Right atrium auricular region (tissue), 2 donors: ENCODE results near the gene TMCO1. TPM values are rescaled to one million over a fixed set of nuclear protein-coding genes. Genes with fewer than 3 reads are reported as not detected.
"Not testable (repeated sequence)": the region's sequence is repeated elsewhere in the genome, so short reads cannot be mapped to it uniquely, and the experiment has no call there.

Experiments used
- DNase-seq: peaks from one replicate; pipeline ENCODE4 v3.0.0-alpha.2; 2019; ENCODE audit warnings: low spot score
- H3K27ac ChIP-seq, 2 donors: fragments of 200-600 bp; sonication (generic); 1 replicate in 1 of 2; 2 replicates in 1 of 2; pipeline ENCODE4 v1.5.1; 2016 to 2019
- H3K27me3 ChIP-seq, 2 donors: fragments of 200-600 bp; sonication (generic); one replicate each; pipeline versions ENCODE4 v1.5.1 to v1.6.0; 2017 to 2019
- H3K36me3 ChIP-seq: fragments of 200-600 bp; sonication (generic); one replicate; pipeline ENCODE4 v1.5.1; 2016
- H3K4me1 ChIP-seq, 2 donors: fragments of 200-600 bp; sonication (generic); one replicate each; pipeline versions ENCODE4 v1.5.1 to v1.6.0; 2017 to 2019
- H3K4me3 ChIP-seq, 2 donors: fragments of 200-600 bp; sonication (generic); 1 replicate in 1 of 2; 2 replicates in 1 of 2; pipeline ENCODE4 v1.5.1; 2017 to 2019; ENCODE audit warnings: mild to moderate bottlenecking in 1 of 2, moderate library complexity in 1 of 2
- H3K9me3 ChIP-seq, 2 donors: fragments of 200-600 bp; sonication (generic); one replicate each; pipeline ENCODE4 v1.5.1; 2019
- total RNA-seq, 2 donors: library from RNA; depleted of rRNA; stranded (reverse); fragments of >200 nt; gene quantifications; one replicate each; pipeline ENCODE4 v1.1.0, GENCODE V29; 2016
- TF ChIP-seq, protein P1 (sequence below), 2 donors: fragments of 200-600 bp; sonication (generic); IDR thresholded peaks; one replicate each; pipeline ENCODE4 v1.5.1; 2019; ENCODE audit warnings: antibody characterized with exemption in 2 of 2

The TMCO1 gene
- total RNA-seq, 2 donors from 2014 or later: 48.0 to 54.3 TPM

DNA sequence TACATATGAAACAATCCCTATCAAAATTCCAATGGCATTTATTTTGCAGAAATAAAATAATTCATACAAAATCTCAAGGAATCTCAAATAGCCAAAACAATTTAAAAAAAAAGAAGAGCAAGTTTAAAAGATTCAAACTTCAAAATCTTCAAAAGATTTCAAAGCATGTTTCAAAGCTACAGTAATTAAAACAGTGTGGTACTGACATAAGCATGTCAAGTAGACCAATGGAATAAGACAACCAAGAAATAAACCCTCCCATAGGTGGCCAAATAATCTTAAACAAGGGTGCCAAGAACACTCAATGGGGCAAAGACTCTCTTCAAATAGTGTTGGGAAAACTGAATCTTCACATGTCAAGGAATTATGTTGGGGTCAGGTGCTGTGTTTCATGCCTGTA lies 30.7 kb upstream of the TMCO1 start:
- Histone ChIP-seq H3K27ac (no peak overlapping the region), H3K27me3 (no peaks in the 10 kb centered on the region), H3K4me3 (no peak overlapping the region), H3K9me3 (peaks cover 0 to 14% of the 10 kb centered on the region in 2 donors), H3K36me3 (no peaks in the 10 kb centered on the region), H3K4me1 (no peaks in the 10 kb centered on the region)
- TF ChIP-seq, protein P1, sequence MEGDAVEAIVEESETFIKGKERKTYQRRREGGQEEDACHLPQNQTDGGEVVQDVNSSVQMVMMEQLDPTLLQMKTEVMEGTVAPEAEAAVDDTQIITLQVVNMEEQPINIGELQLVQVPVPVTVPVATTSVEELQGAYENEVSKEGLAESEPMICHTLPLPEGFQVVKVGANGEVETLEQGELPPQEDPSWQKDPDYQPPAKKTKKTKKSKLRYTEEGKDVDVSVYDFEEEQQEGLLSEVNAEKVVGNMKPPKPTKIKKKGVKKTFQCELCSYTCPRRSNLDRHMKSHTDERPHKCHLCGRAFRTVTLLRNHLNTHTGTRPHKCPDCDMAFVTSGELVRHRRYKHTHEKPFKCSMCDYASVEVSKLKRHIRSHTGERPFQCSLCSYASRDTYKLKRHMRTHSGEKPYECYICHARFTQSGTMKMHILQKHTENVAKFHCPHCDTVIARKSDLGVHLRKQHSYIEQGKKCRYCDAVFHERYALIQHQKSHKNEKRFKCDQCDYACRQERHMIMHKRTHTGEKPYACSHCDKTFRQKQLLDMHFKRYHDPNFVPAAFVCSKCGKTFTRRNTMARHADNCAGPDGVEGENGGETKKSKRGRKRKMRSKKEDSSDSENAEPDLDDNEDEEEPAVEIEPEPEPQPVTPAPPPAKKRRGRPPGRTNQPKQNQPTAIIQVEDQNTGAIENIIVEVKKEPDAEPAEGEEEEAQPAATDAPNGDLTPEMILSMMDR (IDR thresholded peaks at IDR 0.05): no peak
- no peak for DNase-seq

DNA sequence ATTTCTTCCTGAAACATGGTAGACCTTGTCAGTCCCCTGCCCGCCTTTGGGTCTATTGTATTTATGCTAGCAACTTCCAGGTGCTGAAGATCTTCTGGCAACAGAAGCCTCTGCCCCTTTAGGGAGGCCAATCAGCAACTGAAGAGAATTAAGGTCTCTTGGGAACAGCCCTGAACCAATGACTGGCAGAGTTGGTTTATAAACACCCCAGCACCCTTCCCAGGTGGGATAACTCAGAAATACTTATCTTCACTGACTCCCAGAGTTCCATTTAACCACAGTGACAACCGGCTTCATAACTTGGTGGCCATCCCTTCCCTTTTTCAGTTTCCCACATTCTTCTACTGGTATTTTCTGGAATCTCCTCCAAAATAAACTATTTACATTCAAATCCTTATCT lies 27.2 kb upstream of the TMCO1 start:
- TF ChIP-seq, protein P1 (IDR thresholded peaks at IDR 0.05): no peak
- DNase-seq: no peak
- H3K27me3 ChIP-seq: no peaks in the 10 kb centered on the region
- H3K27ac ChIP-seq: no peak overlapping the region
- peaks cover 0 to 14% of the 10 kb centered on the region in 2 donors for H3K9me3 ChIP-seq
- no peak overlapping the region for H3K4me3 ChIP-seq
- H3K4me1 ChIP-seq: no peaks in the 10 kb centered on the region
- H3K36me3 ChIP-seq: no peaks in the 10 kb centered on the region

DNA sequence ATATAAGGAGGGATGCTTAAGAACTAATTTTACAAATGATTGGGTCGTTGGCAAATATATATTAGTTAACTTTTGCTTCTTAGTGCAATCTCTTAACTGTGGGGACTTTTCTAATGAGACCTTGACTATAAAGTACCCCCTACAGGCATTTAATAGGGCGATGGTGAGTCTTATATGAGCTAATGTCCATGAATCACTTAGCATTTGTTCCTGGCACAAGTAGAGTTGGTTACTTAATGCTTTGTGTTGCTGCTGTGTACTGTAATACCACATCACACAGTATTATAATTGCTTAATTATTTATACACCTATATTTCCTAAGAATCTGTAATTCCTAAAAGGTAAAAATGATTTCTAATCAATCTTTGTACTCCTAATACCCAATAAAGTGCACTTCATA lies 25.3 kb upstream of the TMCO1 start:
- Histone ChIP-seq H3K4me1 (no peaks in the 10 kb centered on the region), H3K27ac (no peak overlapping the region), H3K27me3 (no peaks in the 10 kb centered on the region), H3K4me3 (no peak overlapping the region), H3K36me3 (no peaks in the 10 kb centered on the region), H3K9me3 (peaks cover 0 to 2% of the 10 kb centered on the region in 2 donors)
- no peak for DNase-seq
- TF ChIP-seq, protein P1 (IDR thresholded peaks at IDR 0.05): no peak

DNA sequence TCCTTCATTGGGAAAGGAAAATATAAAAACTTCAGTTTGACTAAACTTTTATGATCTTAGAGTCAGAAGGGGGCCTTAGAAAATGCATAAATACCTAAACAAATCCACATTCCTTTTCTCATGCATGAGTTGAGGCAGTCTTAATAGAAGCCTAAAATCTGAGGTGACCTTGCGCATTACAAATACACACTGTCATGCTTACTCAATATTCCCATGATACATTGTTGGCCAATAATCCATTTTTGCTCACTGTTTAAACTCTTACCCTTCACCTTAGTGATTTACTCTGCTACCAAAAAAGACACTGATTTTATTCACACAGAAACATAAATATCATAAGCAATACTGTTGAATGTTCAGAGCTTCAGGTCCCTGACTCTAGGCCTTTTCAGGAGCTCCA lies 19.1 kb upstream of the TMCO1 start:
- TF ChIP-seq, protein P1 (IDR thresholded peaks at IDR 0.05): no peak
- H3K4me1 ChIP-seq: no peaks in the 10 kb centered on the region

DNA sequence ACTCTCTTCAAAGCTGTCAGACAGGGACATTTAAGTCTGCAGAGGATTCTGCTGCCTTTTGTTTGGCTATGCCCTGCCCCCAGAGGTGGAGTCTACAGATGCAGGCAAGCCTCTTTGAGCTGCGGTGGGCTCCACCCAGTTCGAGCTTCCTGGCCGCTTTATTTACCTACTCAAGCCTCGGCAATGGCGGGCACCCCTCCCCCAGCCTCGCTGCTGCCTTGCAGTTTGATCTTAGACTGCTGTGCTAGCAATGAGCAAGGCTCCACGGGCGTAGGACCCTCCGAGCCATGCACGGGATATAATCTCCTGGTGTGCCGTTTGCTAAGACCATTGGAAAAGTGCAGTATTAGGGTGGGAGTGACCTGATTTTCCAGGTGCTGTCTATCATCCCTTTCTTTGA lies 14.9 kb upstream of the TMCO1 start:
- not testable (repeated sequence) for H3K4me3 ChIP-seq, H3K36me3 ChIP-seq, H3K27ac ChIP-seq, H3K4me1 ChIP-seq, DNase-seq, H3K9me3 ChIP-seq, H3K27me3 ChIP-seq

More for the DNA sequence above, 19.1 kb upstream of the TMCO1 start:
- Histone ChIP-seq H3K9me3 (no peaks in the 10 kb centered on the region), H3K27ac (no peak overlapping the region), H3K36me3 (no peaks in the 10 kb centered on the region), H3K27me3 (no peaks in the 10 kb centered on the region), H3K4me3 (no peak overlapping the region)
- DNase-seq: no peak

DNA sequence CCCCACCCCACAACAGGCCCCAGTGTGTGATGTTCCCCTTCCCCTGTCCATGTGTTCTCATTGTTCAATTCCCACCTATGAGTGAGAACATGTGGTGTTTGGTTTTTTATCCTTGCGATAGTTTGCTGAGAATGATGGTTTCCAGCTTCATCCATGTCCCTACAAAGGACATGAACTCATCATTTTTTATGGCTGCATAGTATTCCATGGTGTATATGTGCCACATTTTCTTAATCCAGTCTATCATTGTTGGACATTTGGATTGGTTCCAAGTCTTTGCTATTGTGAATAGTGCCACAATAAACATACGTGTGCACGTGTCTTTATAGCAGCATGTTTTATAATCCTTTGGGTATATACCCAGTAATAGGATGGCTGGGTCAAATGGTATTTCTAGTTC lies 9.5 kb upstream of the TMCO1 start:
- not testable (repeated sequence) for DNase-seq, H3K27ac ChIP-seq, H3K9me3 ChIP-seq, H3K36me3 ChIP-seq, H3K4me3 ChIP-seq, H3K27me3 ChIP-seq, H3K4me1 ChIP-seq

DNA sequence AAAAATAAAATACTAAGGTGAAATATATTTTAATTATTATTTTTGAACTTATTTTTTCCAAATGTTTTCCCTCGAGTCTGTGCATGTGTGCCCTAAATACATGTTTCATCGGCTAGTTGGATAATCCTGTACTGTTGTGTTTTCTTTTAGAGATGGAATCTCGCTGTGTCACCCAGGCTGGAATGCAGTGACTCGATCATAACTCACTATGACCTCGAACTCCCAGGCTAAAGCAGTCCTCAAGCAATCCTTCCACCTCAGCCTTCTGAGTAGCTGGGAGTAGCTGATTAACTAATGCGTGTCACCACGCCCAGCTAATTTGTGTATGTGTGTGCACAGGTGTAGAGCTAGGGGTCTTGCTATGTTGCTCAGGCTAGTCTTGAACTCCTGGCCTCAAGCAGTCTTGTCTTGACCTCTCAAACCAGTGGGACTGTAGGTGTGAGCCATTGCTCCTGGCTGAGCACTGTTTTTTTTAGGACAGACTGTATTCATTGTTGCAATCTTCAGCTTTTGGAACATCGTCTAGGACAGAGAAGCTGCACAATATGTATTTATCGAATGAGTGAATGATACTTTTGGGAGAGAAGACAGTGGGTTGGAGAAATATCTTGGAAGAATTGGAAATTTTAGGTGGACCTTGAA lies 4.8 kb upstream of the TMCO1 start:
- Histone ChIP-seq H3K4me3 (no peak overlapping the region), H3K27ac (no peak overlapping the region), H3K9me3 (no peaks in the 10 kb centered on the region), H3K27me3 (no peaks in the 10 kb centered on the region), H3K4me1 (peaks cover 0 to 13% of the 10 kb centered on the region in 2 donors), H3K36me3 (peaks cover 9% of the 10 kb centered on the region)
- no peak for DNase-seq
- TF ChIP-seq, protein P1 (IDR thresholded peaks at IDR 0.05): no peak
